Non-pigmented ciliary epithelial cell (primary cell): ENCODE measurements around the gene SLC5A10.
"Not testable (repeated sequence)": the region's sequence is repeated elsewhere in the genome, so short reads cannot be mapped to it uniquely, and the experiment has no call there.

Experiments used
- DNase-seq: peaks from one replicate; pipeline ENCODE4 v3.0.0-alpha.2; 2010; ENCODE audit warnings: low read depth

Gene SLC5A10

GRCh38 chr17:19019041-19019941, 67.3 kb downstream of the SLC5A10 start:
- DNase-seq: no peak

DNA sequence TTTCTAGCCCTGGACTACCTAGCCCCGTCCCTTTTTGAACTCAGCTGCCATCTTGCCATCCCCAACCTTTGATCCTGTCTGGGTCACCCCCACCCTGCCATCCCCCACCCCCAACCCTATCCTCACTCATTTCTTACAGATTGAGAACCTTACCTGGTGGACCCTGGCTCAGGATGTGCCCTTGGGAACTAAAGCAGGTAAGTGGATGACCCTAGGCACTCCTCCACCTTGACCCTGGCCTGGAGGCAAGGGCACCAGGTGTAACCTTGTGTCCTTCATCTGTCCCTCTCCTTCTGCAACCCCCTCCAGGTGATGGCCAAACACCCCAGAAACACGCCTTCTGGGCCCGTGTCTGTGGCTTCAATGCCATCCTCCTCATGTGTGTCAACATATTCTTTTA, 68.1 kb downstream of the SLC5A10 start:
- DNase-seq: no peak

DNA sequence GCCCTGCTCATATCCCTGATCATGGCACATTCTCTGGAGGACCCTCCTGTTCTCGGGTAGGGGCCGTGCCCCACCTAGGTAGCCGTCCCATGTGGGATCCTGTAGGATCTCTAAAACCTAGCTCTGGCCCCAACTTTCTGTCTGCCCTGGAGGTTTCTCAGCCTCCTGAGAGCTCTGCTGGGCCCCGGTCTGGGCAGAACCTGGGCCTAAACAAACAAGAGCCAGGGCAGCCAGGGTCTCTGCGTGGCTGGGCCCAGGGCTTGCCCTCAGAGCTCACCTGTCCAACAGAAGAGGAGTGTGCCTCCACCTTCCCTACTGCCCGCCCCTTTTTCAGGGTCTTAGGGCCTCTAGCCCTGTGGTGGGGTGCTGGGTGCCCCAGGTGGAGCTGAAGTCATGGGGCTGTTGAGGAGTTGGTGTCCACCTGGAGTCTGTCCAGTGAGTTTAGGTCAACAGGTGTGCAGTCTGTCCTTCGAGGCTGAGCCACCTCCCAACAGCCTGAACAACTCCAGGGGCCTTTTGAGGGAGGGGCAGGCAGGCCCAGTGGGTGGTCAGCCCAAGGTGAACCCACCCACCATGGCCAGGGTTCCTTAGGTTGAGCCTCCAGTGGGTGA, 69.2 kb downstream of the SLC5A10 start:
- DNase-seq: not testable (repeated sequence)

- no peak for DNase-seq
Observed at GRCh38 chr17:19021622-19022083, 69.7 kb downstream of the SLC5A10 start.

- DNase-seq: no peak
Observed at GRCh38 chr17:19022128-19022527, 70.2 kb downstream of the SLC5A10 start.

GRCh38 chr17:19022747-19023146, 70.8 kb downstream of the SLC5A10 start:
- no peak for DNase-seq

GRCh38 chr17:19023209-19023999, 71.4 kb downstream of the SLC5A10 start:
- DNase-seq: no peak

DNA sequence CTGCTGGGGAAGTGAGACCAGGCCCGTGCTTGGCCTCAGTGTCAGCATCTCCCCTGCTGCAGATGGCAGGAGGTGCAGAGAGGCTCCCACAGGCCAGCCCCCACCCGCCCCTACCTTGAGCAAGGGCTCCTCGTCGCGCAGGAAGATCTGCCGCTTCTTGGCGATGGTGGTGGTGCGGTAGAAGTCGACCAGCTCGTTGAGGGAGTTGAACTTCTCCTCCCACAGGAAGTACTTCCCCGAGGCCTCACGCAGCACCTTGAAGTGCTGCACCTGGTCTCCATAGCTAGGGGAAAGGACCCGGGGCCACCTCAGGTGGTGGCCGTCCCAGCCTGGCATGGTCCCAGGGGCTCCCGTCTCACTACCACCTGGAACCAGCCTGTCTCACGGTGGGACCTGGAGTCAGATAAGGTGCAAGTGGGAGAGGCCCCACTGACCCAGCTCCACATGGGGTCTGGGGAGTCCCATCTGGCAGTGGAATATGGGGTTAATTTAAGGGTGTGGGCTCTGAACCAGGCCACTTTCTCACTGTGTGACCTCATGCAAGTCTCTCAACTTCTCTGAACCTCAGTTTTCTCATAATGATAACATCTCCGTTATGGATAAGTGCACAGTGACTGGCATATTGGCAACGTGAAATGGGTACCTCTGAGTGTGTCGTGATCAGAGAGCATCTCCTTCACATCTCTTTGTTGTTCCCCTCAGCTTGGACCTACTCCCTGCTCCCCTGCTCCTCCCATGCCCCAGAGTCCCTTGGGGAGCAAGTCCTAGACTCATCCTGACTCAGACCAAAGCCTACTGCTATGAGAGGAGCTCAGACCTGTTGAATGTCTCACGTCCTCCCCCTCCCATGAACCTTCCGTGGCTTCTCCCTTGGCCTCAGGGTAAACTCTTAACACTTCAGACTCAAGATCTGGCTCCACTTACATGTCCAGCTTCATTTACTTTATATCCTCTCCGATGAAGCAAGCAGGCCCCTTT, 72.4 kb downstream of the SLC5A10 start:
- DNase-seq: no peak

- DNase-seq: not testable (repeated sequence)
Observed at GRCh38 chr17:19028671-19029070, 76.7 kb downstream of the SLC5A10 start.

GRCh38 chr17:19029740-19030139, 77.8 kb downstream of the SLC5A10 start:
- DNase-seq: not testable (repeated sequence)

DNA sequence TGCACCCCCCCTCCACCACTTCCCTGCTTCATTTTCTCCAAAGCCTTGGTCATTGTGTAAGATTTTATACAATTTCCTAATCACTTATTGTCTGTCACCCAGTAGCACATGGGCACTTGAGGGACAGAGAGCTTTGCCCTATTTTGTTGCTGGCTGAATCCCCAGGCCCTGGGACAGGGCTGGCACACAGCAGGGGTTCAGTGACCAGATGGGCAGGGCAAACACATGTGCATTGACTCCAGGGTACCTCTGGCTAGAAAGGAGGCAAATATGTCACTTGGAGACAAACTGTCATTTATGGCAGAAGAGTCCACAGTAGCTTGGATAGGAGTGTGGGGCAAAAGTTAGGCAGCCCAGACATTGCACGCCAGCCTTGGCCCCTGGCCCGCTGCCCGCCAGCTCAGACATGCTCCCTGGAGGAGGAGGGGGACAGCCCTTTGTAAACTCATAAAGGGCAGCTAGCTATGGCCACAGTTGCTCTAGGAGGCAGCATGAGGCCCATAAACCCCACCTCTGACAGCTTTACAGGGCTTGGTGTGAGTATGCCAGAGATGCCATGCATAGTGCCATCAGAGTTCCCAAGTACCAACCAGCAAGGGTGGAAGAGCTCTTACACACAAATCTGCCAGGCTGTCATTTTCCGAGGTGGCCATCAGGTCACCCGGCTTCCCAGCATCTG, 78.9 kb downstream of the SLC5A10 start:
- not testable (repeated sequence) for DNase-seq

GRCh38 chr17:19031729-19032128, 79.8 kb downstream of the SLC5A10 start:
- not testable (repeated sequence) for DNase-seq

DNA sequence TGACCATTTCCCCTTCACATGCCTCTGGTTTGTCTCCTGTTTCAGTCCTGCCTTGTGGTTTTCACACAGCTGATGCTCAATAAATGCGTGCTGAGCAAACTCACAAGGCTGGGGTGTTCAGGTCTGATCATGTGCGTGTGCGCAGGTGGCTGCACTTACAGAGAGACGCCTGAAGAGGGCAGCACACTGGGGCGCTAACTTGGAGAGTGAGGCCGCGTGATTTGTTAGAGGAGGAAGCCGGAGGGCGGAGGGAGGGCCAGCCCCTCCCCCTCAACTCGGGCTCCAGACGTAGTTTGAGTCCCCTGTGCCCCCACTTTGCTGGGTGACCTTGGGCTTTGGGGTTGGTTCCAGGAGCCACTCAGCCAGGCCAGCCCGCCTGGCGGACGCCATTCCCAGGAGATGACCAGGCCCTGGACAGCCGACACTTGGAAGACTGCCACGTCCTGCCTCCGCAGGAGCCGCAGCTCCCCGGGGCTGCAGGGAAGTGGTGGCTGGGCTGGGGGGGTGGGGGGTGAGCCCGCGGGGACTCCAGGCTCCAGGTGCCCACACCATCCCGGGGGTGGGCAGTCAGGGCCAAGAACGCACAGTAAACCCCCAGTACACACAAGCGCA, 80.5 kb downstream of the SLC5A10 start:
- DNase-seq: not testable (repeated sequence)

DNA sequence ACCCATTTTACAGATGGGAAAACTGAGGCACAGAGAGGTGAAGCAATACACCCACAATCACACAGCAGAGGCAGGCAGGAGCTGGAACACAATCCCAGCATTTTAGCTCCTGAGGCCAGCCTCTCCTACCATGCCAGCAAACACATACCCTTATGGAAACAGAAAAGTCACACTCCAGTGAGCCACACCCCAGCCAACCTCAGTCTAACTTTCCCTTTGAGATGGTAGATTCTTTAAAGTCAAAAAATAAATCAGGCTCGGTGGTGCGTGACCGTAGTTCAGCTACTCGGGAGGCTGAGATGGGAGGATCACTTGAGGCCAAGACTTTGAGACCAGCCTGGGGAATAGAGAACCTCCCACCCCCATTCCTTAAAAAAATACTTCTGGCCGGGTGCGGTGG, 84.2 kb downstream of the SLC5A10 start:
- not testable (repeated sequence) for DNase-seq

GRCh38 chr17:19037547-19037946, 85.6 kb downstream of the SLC5A10 start:
- DNase-seq: not testable (repeated sequence)

GRCh38 chr17:19038007-19038406, 86.0 kb downstream of the SLC5A10 start:
- not testable (repeated sequence) for DNase-seq

GRCh38 chr17:19038730-19039129, 86.8 kb downstream of the SLC5A10 start:
- not testable (repeated sequence) for DNase-seq

- DNase-seq: not testable (repeated sequence)
Observed at GRCh38 chr17:19040350-19040749, 88.4 kb downstream of the SLC5A10 start.

GRCh38 chr17:19041871-19042270, 89.9 kb downstream of the SLC5A10 start:
- DNase-seq: not testable (repeated sequence)

DNA sequence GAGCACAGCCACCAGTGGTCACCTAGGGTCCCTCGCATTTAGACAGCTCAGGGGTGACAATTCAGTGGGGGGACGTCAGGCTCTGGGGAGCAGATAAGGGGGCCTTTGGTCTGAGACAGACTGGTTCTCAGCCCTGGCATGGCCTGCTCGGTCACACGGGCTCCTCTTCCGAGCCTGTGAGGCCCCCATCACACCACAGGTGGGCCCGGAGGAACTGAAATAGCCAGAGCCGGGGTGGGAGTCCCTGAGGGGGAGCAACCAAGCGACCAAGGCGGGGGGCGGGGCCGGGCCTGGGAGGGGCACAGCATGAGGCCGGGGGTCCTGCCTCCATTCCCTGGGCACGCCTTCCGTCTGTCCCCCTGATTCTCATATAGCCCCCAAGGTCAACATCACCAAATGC, 90.4 kb downstream of the SLC5A10 start:
- not testable (repeated sequence) for DNase-seq
